Pancreas (tissue), 10 donors: ENCODE data around the gene PRSS35. TPM values are rescaled to one million over a fixed set of nuclear protein-coding genes. Genes with fewer than 3 reads are reported as not detected.

ENCODE experiments used
- ATAC-seq, 4 donors: fragments of 200-7000 bp; cut with Tn5 transposase; one replicate each; pipeline versions ENCODE4 v1.8.0 to v1.9.1; 2020; ENCODE audit warnings: mild to moderate bottlenecking in 4 of 4, moderate library complexity in 4 of 4
- DNase-seq, 6 donors: peaks; one replicate each; pipeline ENCODE4 v3.0.0-alpha.2; 2020
- FAIRE-seq: peaks from 2 replicates; lab custom pipeline; 2012; peaks lifted over from hg19 to GRCh38; lab: Jason Lieb, UNC
- H3K27ac ChIP-seq, 4 donors: fragments of 200-600 bp; sonication (generic); 1 replicate in 3 of 4; 2 replicates in 1 of 4; pipeline versions ENCODE4 v1.5.0 to v1.8.0; 2020
- H3K27me3 ChIP-seq, 4 donors: fragments of 200-600 bp; one replicate each; pipeline ENCODE4 v1.8.0; 2021
- H3K36me3 ChIP-seq, 3 donors: fragments of 200-600 bp; sonication (generic) in 1 of 3; one replicate each; pipeline versions ENCODE4 v1.5.0 to v1.8.0; 2020 to 2021
- H3K4me1 ChIP-seq, 3 donors: fragments of 200-600 bp; one replicate each; pipeline ENCODE4 v1.8.0; 2021
- H3K4me3 ChIP-seq, 4 donors: fragments of 200-600 bp; sonication (generic) in 2 of 4; one replicate each; pipeline versions ENCODE4 v1.5.0 to v1.8.0; 2020 to 2021
- H3K9me3 ChIP-seq, 4 donors: fragments of 200-600 bp; one replicate each; pipeline ENCODE4 v1.8.0; 2021
- CTCF ChIP-seq, 4 donors: fragments of 200-600 bp; sonication (generic) in 3 of 4; IDR thresholded peaks; one replicate each; pipeline versions ENCODE4 v1.5.0 to v1.8.0; 2021; ENCODE audit warnings: antibody characterized with exemption in 4 of 4
- WGBS, 2 donors: extraction: QIAGEN DNeasy Blood & Tissue Kit; methylation state at CpG; one replicate each; pipeline ENCODE4 v1.1.7; 2013; 5-methylcytosine and 5-hydroxymethylcytosine counted together
- intact Hi-C, 3 donors: fragments of 100-400 bp; cut with DNase I; formaldehyde crosslinking; loops; one replicate each; pipeline versions ENCODE4 v1.11.1 to v1.14.2; 2022
- polyA plus RNA-seq, 2 donors: library from polyadenylated mRNA; stranded (reverse); fragments of 200-250 nt; gene quantifications; one replicate each; pipeline ENCODE4 v1.2.3, GENCODE V29; 2013
- total RNA-seq, 6 donors: library from RNA; stranded (reverse); fragmentation: NEBNext Ultra II Directional in 4 of 6; extraction: Animal tissue kit (Norgen Biotek cat#: 25700) in 4 of 6; gene quantifications; one replicate each; pipeline versions ENCODE4 v1.2.1 to v1.2.4, GENCODE V29; 2021 to 2023
- donor health status: healthy with polysubstance abuse.
- donor health status: DM: no; HTN: no; CAD: no; lungs with moderate emphysema.
- donor health status: DM: no; HTN: no; CAD: no.
- donor health status: control.
- donor health status: control.
- donor health status: Bipolar disorder and iron deficiency.
- donor health status: DM: yes; HTN: yes; CAD: no.
- donor health status: DM: no; HTN: no; CAD: no.
- donor health status: DM: no; HTN: no; CAD: no.
- donor health status: DM: yes; HTN: yes; CAD: no.

The PRSS35 gene
- total RNA-seq (under 1 TPM; 0.12 to 0.46 (median 0.37) TPM), polyA plus RNA-seq (under 1 TPM; 0.30 to 0.31 TPM)

- Histone ChIP-seq H3K9me3 (no peaks in the 10 kb centered on the region), H3K27ac (no peak within 1 kb of the TSS), H3K36me3 (no peaks in the 10 kb centered on the region), H3K4me1 (no peaks in the 10 kb centered on the region), H3K27me3 (no peaks in the 10 kb centered on the region), H3K4me3 (peak within 1 kb of the TSS in 3 of 4 donors; percentile 4 to 37 (median 20))
- peak; percentile 84 to 94 (median 90) for ATAC-seq
- peak; percentile 16 to 81 (median 48) for DNase-seq
- 1 to 3% methylated on average over 38 of the region's 38 CpGs for WGBS, 2 donors
- no peak for FAIRE-seq
- TF ChIP-seq CTCF (IDR thresholded peaks at IDR 0.05) = peak in 3 of 4 donors; percentile 28 to 44 (median 29)
- intact Hi-C loops = loop anchor here (5.0 to 10.0 kb wide), 4 partner anchors 95 to 447 kb away; partner anchors contain the start of genes DOP1A (in 1 of the 3) and UBE3D (in 1 of the 3)
Observed at GRCh38 chr6:83511901-83512681, at the start of gene PRSS35. Gene PRSS35, plus strand, starts transcription at chr6:83512534. Its CDS starts 10,908 bp downstream, at chr6:83523442.

GRCh38 chr6:83463886-83464285 is 48.4 kb upstream of the PRSS35 start:
- Histone ChIP-seq H3K27ac (no peak overlapping the region), H3K4me1 (no peaks in the 10 kb centered on the region), H3K36me3 (no peaks in the 10 kb centered on the region), H3K27me3 (no peaks in the 10 kb centered on the region), H3K4me3 (no peak overlapping the region), H3K9me3 (no peaks in the 10 kb centered on the region)
- DNase-seq (no peak), FAIRE-seq (no peak), ATAC-seq (peak in 1 of 4 donors; percentile 57)
- TF ChIP-seq CTCF (IDR thresholded peaks at IDR 0.05) = no peak
- intact Hi-C loops = no loop called here
- WGBS, 2 donors = 35 to 37% methylated on average over 2 of the region's 2 CpGs

GRCh38 chr6:83464381-83465140 is 47.8 kb upstream of the PRSS35 start:
- WGBS, 2 donors = 92 to 95% methylated on average over 5 of the region's 5 CpGs
- no peak for TF ChIP-seq CTCF (IDR thresholded peaks at IDR 0.05)
- Histone ChIP-seq H3K36me3 (no peaks in the 10 kb centered on the region), H3K27ac (no peak overlapping the region), H3K4me3 (no peak overlapping the region), H3K9me3 (no peaks in the 10 kb centered on the region), H3K4me1 (no peaks in the 10 kb centered on the region), H3K27me3 (no peaks in the 10 kb centered on the region)
- DNase-seq (no peak), ATAC-seq (no peak), FAIRE-seq (no peak)
- intact Hi-C loops = no loop called here

GRCh38 chr6:83466328-83466727 is 46.0 kb upstream of the PRSS35 start:
- no peak for TF ChIP-seq CTCF (IDR thresholded peaks at IDR 0.05)
- intact Hi-C loops = no loop called here

More at GRCh38 chr6:83466328-83466727, 46.0 kb upstream of the PRSS35 start:
- DNase-seq (no peak), ATAC-seq (no peak), FAIRE-seq (no peak)
- Histone ChIP-seq H3K9me3 (no peaks in the 10 kb centered on the region), H3K27me3 (no peaks in the 10 kb centered on the region), H3K27ac (no peak overlapping the region), H3K4me1 (no peaks in the 10 kb centered on the region), H3K36me3 (no peaks in the 10 kb centered on the region), H3K4me3 (no peak overlapping the region)
- 67 to 87% methylated on average over 6 of the region's 6 CpGs for WGBS, 2 donors
